ENCODE results near the gene CDK5. TPM values are rescaled to one million over a fixed set of nuclear protein-coding genes. Genes with fewer than 3 reads are reported as not detected.

CDK5 gene
- total and polyA plus RNA-seq, 2 donors (not counting 1 experiment from before 2014, with no cell fraction given): 15.1 to 27.7 TPM

DNA sequence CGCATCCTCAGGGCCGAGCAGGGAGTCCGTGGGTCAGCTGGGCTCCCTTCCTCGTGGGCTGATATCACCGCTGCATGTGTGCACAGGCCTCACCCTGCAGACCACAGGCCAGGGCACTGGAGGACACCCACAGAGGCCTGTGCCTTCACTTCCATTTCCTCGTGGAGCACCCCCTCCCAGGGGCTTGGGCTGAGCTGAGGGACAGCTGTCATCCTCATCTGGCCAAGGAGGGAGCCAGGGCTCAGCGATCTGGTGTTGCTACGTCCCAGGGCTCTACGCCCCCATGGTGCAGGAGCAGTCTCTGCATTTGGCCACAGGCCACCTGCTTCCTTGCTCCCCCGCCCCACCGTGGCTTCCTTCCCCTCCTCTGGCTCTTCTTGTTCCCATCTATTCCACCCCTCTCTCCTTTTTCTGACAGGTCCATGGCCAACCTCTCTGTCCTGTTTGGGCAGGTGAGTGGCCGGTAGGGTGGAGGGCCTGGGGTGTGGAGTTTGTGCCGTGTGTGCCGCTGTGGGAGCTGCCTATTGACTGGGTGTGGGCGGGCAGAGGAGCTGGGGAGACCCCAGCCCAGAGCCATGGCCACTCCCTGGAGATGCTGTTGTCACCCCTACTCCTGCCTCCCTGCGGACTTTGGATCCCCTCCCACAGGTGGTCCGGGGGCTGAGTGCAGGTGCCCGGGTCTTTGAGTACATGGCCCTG lies 17.7 kb downstream of the CDK5 start:
- H4K20me1 ChIP-seq (ENCODE audit: control insufficient read depth, extremely low read depth, insufficient read depth, low read length): no peaks in the 10 kb centered on the region
- H2AFZ ChIP-seq (ENCODE audit: low read length): no peak overlapping the region
- no peak for TF ChIP-seq EZH2 (IDR thresholded peaks at IDR 0.05; ENCODE audit: low read length, missing control alignments)
- TF ChIP-seq, protein P1, sequence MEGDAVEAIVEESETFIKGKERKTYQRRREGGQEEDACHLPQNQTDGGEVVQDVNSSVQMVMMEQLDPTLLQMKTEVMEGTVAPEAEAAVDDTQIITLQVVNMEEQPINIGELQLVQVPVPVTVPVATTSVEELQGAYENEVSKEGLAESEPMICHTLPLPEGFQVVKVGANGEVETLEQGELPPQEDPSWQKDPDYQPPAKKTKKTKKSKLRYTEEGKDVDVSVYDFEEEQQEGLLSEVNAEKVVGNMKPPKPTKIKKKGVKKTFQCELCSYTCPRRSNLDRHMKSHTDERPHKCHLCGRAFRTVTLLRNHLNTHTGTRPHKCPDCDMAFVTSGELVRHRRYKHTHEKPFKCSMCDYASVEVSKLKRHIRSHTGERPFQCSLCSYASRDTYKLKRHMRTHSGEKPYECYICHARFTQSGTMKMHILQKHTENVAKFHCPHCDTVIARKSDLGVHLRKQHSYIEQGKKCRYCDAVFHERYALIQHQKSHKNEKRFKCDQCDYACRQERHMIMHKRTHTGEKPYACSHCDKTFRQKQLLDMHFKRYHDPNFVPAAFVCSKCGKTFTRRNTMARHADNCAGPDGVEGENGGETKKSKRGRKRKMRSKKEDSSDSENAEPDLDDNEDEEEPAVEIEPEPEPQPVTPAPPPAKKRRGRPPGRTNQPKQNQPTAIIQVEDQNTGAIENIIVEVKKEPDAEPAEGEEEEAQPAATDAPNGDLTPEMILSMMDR (conservative IDR thresholded peaks at IDR 0.05 in 1 of 2, IDR thresholded peaks at IDR 0.05 in 1 of 2; ENCODE audit: low read depth in 1 of 2, low read length in 2 of 2): no peak
- no peak for DNase-seq (ENCODE audit: low read depth in 2 of 2)
- no peaks in the 10 kb centered on the region for H3K27me3 ChIP-seq (ENCODE audit: control insufficient read depth, insufficient read depth, low read length)
- no peak overlapping the region for H3K4me3 ChIP-seq (replicated peaks in 1 of 4; ENCODE audit: control extremely low read depth in 1 of 4, insufficient read depth in 1 of 4, low read depth in 3 of 4, low read length in 4 of 4)
- no peaks in the 10 kb centered on the region for H3K9me3 ChIP-seq (ENCODE audit: control insufficient read depth, insufficient read depth, low read depth, low read length)
- no peak overlapping the region for H3K27ac ChIP-seq (ENCODE audit: insufficient read depth, low read length)
- H3K4me1 ChIP-seq (ENCODE audit: control insufficient read depth, extremely low read depth, insufficient read depth, low read length): peaks cover 20% of the 10 kb centered on the region
- H3K9ac ChIP-seq (ENCODE audit: insufficient read depth, low read length): no peak overlapping the region
- no peak overlapping the region for H3K4me2 ChIP-seq (ENCODE audit: extremely low read depth, insufficient read depth, low read length)
- H3K36me3 ChIP-seq (ENCODE audit: control insufficient read depth, insufficient read depth, low read length): peaks cover 16% of the 10 kb centered on the region
- H3K79me2 ChIP-seq (ENCODE audit: control insufficient read depth, insufficient read depth, low read length): no peaks in the 10 kb centered on the region

DNA sequence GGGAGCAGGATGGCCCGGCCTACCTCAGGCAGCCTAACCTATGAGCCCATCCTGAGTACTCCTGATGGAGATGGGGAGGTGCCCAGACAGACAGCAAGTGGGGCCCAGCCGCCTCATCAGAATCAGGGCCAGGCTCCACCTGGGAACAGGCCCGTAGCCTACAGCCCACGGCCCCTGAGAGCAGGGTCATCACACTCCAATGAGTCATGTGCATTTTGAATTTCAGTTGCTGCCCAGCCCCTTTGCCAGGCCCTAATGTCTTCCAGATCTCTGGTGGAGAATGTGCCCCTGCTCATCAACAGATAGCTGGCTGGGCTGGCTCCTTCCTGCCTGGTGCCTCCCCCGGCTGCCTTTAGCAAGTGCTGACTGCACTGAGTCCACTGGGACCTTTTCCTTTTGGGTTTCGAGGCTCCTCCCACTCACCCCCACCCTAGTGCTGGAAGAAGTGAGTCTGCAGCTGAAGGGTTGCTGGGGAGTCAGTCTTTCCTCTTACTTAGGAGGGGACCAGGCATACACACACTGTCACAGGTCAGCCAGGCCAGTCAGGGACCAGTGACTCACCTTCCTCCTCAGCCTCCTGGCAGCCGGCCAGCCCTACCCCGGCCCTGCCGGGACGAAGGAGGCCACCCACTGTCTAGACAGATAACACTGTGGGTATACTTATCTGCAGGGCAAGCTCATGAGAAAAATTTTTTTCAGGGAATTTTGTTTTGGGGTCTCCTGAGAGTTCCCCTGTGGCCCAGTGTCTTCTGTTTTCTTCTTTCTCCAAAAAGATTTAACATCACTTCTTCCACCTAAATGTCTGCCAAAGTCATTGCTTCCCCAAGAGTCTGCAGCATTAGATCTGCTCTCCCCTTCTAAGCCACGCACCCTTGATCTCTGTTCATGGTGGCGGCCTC lies 18.5 kb downstream of the CDK5 start:
- H3K79me2 ChIP-seq (ENCODE audit: control insufficient read depth, insufficient read depth, low read length): no peaks in the 10 kb centered on the region
- peak overlapping the region; percentile 77 for H3K27ac ChIP-seq (ENCODE audit: insufficient read depth, low read length)
- H3K27me3 ChIP-seq (ENCODE audit: control insufficient read depth, insufficient read depth, low read length): no peaks in the 10 kb centered on the region
- peak overlapping the region; percentile 38 for H3K9ac ChIP-seq (ENCODE audit: insufficient read depth, low read length)
- H3K9me3 ChIP-seq (ENCODE audit: control insufficient read depth, insufficient read depth, low read depth, low read length): no peaks in the 10 kb centered on the region
- no peak for TF ChIP-seq EZH2 (IDR thresholded peaks at IDR 0.05; ENCODE audit: low read length, missing control alignments)
- TF ChIP-seq, protein P1 (conservative IDR thresholded peaks at IDR 0.05 in 1 of 2, IDR thresholded peaks at IDR 0.05 in 1 of 2; ENCODE audit: low read depth in 1 of 2, low read length in 2 of 2): no peak
- peaks cover 19% of the 10 kb centered on the region for H3K36me3 ChIP-seq (ENCODE audit: control insufficient read depth, insufficient read depth, low read length)
- peak overlapping the region; percentile 27 for H3K4me2 ChIP-seq (ENCODE audit: extremely low read depth, insufficient read depth, low read length)
- DNase-seq (ENCODE audit: low read depth in 2 of 2): peak; percentile 83 to 96
- H2AFZ ChIP-seq (ENCODE audit: low read length): no peak overlapping the region
- no peaks in the 10 kb centered on the region for H4K20me1 ChIP-seq (ENCODE audit: control insufficient read depth, extremely low read depth, insufficient read depth, low read length)
- H3K4me1 ChIP-seq (ENCODE audit: control insufficient read depth, extremely low read depth, insufficient read depth, low read length): peaks cover 20% of the 10 kb centered on the region
- H3K4me3 ChIP-seq (replicated peaks in 1 of 4; ENCODE audit: control extremely low read depth in 1 of 4, insufficient read depth in 1 of 4, low read depth in 3 of 4, low read length in 4 of 4): no peak overlapping the region

DNA sequence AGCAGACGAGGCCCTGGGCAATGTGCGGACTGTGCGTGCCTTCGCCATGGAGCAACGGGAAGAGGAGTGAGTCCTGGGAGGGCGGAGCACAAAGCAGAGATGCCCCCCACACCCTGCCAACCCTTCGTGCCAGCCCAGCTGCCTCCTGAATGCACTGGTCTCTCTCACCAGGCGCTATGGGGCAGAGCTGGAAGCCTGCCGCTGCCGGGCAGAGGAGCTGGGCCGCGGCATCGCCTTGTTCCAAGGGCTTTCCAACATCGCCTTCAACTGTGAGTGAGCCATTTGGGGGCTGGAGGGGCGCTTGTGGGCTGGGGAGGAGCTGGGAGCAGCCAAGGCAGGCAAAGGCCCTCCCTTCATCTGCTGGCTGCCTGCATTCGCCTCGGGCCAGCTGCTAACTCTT lies 21.8 kb downstream of the CDK5 start:
- H2AFZ ChIP-seq (ENCODE audit: low read length): no peak overlapping the region
- no peak for TF ChIP-seq EZH2 (IDR thresholded peaks at IDR 0.05; ENCODE audit: low read length, missing control alignments)
- TF ChIP-seq, protein P1 (conservative IDR thresholded peaks at IDR 0.05 in 1 of 2, IDR thresholded peaks at IDR 0.05 in 1 of 2; ENCODE audit: low read depth in 1 of 2, low read length in 2 of 2): no peak
- no peak overlapping the region for H3K4me2 ChIP-seq (ENCODE audit: extremely low read depth, insufficient read depth, low read length)
- H3K79me2 ChIP-seq (ENCODE audit: control insufficient read depth, insufficient read depth, low read length): no peaks in the 10 kb centered on the region
- no peaks in the 10 kb centered on the region for H3K9me3 ChIP-seq (ENCODE audit: control insufficient read depth, insufficient read depth, low read depth, low read length)
- no peak overlapping the region for H3K9ac ChIP-seq (ENCODE audit: insufficient read depth, low read length)
- peaks cover 20% of the 10 kb centered on the region for H3K4me1 ChIP-seq (ENCODE audit: control insufficient read depth, extremely low read depth, insufficient read depth, low read length)
- no peak overlapping the region for H3K27ac ChIP-seq (ENCODE audit: insufficient read depth, low read length)
- no peak for DNase-seq (ENCODE audit: low read depth in 2 of 2)
- H3K4me3 ChIP-seq (replicated peaks in 1 of 4; ENCODE audit: control extremely low read depth in 1 of 4, insufficient read depth in 1 of 4, low read depth in 3 of 4, low read length in 4 of 4): no peak overlapping the region
- H3K27me3 ChIP-seq (ENCODE audit: control insufficient read depth, insufficient read depth, low read length): no peaks in the 10 kb centered on the region
- H4K20me1 ChIP-seq (ENCODE audit: control insufficient read depth, extremely low read depth, insufficient read depth, low read length): no peaks in the 10 kb centered on the region
- peaks cover 17% of the 10 kb centered on the region for H3K36me3 ChIP-seq (ENCODE audit: control insufficient read depth, insufficient read depth, low read length)

All from fibroblast of lung (primary cell).